Measurements from ENCODE around the gene LPP. TPM values are rescaled to one million over a fixed set of nuclear protein-coding genes. Genes with fewer than 3 reads are reported as not detected.

Gene LPP
- total RNA-seq, 6 experiments from 2014 or later, result 84.1 to 121 (median 102) TPM

DNA sequence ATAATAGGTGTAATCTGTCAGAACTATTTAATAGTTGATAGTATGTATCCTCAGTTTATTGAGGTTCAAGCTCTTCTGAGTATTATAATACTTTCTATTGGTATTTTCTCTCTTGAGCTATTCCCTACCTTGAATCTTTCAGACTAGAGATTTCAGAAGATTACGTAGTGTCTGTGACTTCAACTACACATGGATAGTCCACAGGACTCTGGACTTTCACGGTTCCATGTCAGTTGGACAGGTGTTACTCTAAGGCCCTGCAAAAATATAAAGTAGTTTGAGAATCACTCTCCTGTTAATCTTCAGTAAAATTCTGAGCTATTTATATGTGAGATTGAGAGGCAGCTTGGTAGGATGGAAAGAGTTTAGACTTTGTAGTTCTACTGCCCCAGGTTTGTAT is 664.3 kb downstream of the LPP start:
- peaks cover 1% of the 10 kb centered on the region; the same call in 1 of the 2 replicates for H3K27me3 Mint-ChIP-seq (ENCODE audit: insufficient read depth)
- H3K4me1 Mint-ChIP-seq (ENCODE audit: low read depth), result peaks cover 53% of the 10 kb centered on the region
- H3K27ac Mint-ChIP-seq, result no peak overlapping the region
- TF ChIP-seq, protein P1, sequence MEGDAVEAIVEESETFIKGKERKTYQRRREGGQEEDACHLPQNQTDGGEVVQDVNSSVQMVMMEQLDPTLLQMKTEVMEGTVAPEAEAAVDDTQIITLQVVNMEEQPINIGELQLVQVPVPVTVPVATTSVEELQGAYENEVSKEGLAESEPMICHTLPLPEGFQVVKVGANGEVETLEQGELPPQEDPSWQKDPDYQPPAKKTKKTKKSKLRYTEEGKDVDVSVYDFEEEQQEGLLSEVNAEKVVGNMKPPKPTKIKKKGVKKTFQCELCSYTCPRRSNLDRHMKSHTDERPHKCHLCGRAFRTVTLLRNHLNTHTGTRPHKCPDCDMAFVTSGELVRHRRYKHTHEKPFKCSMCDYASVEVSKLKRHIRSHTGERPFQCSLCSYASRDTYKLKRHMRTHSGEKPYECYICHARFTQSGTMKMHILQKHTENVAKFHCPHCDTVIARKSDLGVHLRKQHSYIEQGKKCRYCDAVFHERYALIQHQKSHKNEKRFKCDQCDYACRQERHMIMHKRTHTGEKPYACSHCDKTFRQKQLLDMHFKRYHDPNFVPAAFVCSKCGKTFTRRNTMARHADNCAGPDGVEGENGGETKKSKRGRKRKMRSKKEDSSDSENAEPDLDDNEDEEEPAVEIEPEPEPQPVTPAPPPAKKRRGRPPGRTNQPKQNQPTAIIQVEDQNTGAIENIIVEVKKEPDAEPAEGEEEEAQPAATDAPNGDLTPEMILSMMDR (IDR thresholded peaks at IDR 0.05), result no peak
- H3K4me3 Mint-ChIP-seq, result no peak overlapping the region
- no peaks in the 10 kb centered on the region; the same call in 1 of the 2 replicates for H3K36me3 Mint-ChIP-seq (ENCODE audit: low read depth)
- no peak for DNase-seq
- H3K9me3 Mint-ChIP-seq, result no peaks in the 10 kb centered on the region

DNA sequence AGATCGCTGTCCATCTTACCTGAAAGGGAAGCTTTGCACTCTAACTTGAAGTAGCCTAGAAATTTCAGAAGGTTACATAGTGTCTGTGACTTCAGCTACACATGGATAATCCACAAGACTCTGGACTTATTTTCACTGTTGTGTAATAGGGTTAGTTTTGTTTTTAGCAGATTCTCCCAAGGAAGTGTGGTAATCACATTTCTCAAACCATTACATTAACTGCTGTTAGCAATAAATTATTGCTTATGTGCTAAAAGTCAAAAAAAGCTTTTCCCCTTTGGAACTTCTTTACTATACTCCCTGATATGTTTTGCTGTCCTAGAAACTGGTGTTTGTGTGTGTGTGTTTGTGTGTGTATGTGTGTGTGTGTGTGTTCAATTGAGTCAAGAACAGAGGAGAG is 666.0 kb downstream of the LPP start:
- TF ChIP-seq, protein P1 (IDR thresholded peaks at IDR 0.05), result no peak
- Mint-ChIP-seq H3K4me3 (no peak overlapping the region), H3K4me1 (ENCODE audit: low read depth) (peaks cover 40% of the 10 kb centered on the region), H3K9me3 (no peaks in the 10 kb centered on the region), H3K36me3 (ENCODE audit: low read depth) (no peaks in the 10 kb centered on the region; the same call in 1 of the 2 replicates), H3K27me3 (ENCODE audit: insufficient read depth) (peaks cover 1% of the 10 kb centered on the region; the same call in 1 of the 2 replicates), H3K27ac (peak overlapping the region; percentile 3; the same call in 1 of the 2 replicates)
- DNase-seq, result no peak

DNA sequence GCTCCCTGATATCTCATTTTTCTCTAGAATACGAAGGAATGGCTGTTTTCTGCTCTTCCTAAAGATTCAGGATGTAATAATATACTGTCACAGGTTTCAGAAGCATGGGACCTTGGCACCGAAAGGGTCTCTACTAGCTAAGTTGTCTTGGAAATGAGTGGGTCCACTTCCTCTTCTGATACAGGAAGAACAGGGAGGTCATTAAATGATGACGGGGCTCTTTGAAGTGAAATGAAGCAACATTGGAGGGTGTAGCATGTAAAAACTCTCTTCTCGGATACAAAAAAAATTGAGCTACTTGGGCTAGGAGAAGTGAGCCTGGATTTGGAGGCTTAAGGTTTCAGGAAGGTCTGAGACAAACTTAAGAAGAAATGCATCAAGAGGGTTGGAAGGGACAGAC is 668.0 kb downstream of the LPP start:
- H3K9me3 Mint-ChIP-seq, result no peaks in the 10 kb centered on the region
- peaks cover 39% of the 10 kb centered on the region for H3K4me1 Mint-ChIP-seq (ENCODE audit: low read depth)
- no peak overlapping the region for H3K4me3 Mint-ChIP-seq
- TF ChIP-seq, protein P1 (IDR thresholded peaks at IDR 0.05), result no peak
- no peak for DNase-seq
- no peak overlapping the region for H3K27ac Mint-ChIP-seq
- H3K27me3 Mint-ChIP-seq (ENCODE audit: insufficient read depth), result peaks cover 1% of the 10 kb centered on the region
- H3K36me3 Mint-ChIP-seq (ENCODE audit: low read depth), result no peaks in the 10 kb centered on the region; the same call in 1 of the 2 replicates

DNA sequence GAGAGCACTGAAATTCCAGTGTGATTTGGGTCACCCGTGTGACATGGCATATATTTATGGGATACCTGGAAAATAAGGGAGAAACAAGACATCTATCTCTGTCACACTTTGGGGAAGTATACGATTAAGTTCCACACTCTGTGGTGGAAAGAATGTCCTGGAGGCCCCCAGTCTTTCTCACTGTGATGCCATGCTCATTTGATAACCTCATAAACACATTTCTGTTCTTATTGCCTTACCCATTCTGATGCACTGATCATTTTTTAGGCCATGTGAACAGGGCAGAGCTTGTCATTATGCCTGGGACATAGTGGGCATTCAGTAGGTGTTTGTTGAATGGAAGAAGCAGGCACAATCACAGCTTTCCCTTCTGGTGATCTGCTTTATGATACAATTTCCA is 668.5 kb downstream of the LPP start:
- DNase-seq, result no peak
- Mint-ChIP-seq H3K4me3 (no peak overlapping the region), H3K27ac (no peak overlapping the region), H3K4me1 (ENCODE audit: low read depth) (peaks cover 43% of the 10 kb centered on the region), H3K36me3 (ENCODE audit: low read depth) (no peaks in the 10 kb centered on the region; the same call in 1 of the 2 replicates), H3K27me3 (ENCODE audit: insufficient read depth) (peaks cover 1% of the 10 kb centered on the region), H3K9me3 (no peaks in the 10 kb centered on the region)
- TF ChIP-seq, protein P1 (IDR thresholded peaks at IDR 0.05), result no peak

DNA sequence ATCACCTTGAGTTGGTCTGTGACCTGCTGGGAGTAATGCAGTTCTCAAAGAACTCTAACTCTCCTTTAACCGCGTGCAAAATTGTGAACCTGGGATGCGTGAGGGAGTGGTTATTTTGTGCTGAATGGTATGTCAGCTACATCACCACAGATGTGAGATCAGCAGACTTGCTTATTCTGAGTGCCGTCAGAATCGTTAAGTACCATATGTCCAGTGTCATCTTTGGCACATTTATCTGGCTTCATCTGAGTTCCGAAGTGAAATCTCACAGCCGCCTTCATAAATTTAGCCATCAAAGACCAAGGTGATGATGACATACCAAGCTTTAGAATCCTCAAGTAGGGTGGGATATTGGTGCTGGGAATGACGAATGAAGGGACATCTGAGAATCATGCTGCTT is 670.6 kb downstream of the LPP start:
- Mint-ChIP-seq H3K36me3 (ENCODE audit: low read depth) (0 out of 2 replicates have a peak, but pooled peaks cover 5% of the 10 kb centered on the region), H3K27me3 (ENCODE audit: insufficient read depth) (peaks cover 1% of the 10 kb centered on the region), H3K27ac (no peak overlapping the region), H3K4me1 (ENCODE audit: low read depth) (peaks cover 39% of the 10 kb centered on the region), H3K4me3 (no peak overlapping the region), H3K9me3 (no peaks in the 10 kb centered on the region)
- TF ChIP-seq, protein P1 (IDR thresholded peaks at IDR 0.05), result no peak
- no peak for DNase-seq

DNA sequence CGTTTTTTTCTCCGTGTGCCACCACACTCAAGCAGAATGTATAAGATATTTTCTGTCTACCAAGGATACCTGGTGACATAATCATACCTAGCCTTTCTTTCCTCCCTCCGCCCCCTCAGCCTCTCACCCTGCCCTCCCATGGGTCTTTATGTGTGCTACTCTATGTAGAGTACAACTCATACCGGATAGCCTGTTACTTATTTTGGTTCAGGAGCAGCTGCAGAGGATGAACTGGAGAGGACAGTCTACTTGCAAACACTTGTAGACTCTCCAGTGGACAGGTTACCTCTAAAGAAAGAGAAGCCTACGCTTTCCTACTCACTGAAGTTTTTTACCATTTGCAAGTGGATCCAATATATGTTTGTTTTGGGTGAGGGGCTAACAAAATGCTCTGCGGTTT is 671.9 kb downstream of the LPP start:
- peaks cover 33% of the 10 kb centered on the region for H3K4me1 Mint-ChIP-seq (ENCODE audit: low read depth)
- no peak overlapping the region for H3K27ac Mint-ChIP-seq
- H3K9me3 Mint-ChIP-seq, result no peaks in the 10 kb centered on the region
- TF ChIP-seq, protein P1 (IDR thresholded peaks at IDR 0.05), result no peak
- DNase-seq, result no peak
- 0 out of 2 replicates have a peak, but pooled peaks cover 5% of the 10 kb centered on the region for H3K36me3 Mint-ChIP-seq (ENCODE audit: low read depth)
- H3K27me3 Mint-ChIP-seq (ENCODE audit: insufficient read depth), result peaks cover 1% of the 10 kb centered on the region
- no peak overlapping the region for H3K4me3 Mint-ChIP-seq

All from HFFc6 (cell line).